Measurements from ENCODE around the gene CLIC3.

Gene CLIC3

GRCh38 chr9:136951541-136952320 lies 44.6 kb downstream of the CLIC3 start, which contains the start of gene LCN12:
Gene LCN12, plus strand, starts transcription at chr9:136952273. Its CDS starts 55 bp downstream, at chr9:136952328.
- no peak within 1 kb of the TSS for H2AFZ ChIP-seq (ENCODE audit: low read depth, low read length)
- no peaks in the 10 kb centered on the region for H3K9me3 ChIP-seq (ENCODE audit: insufficient read depth, low read length)
- H3K4me3 ChIP-seq (ENCODE audit: low read length), result no peak within 1 kb of the TSS
- TF ChIP-seq, protein P1, sequence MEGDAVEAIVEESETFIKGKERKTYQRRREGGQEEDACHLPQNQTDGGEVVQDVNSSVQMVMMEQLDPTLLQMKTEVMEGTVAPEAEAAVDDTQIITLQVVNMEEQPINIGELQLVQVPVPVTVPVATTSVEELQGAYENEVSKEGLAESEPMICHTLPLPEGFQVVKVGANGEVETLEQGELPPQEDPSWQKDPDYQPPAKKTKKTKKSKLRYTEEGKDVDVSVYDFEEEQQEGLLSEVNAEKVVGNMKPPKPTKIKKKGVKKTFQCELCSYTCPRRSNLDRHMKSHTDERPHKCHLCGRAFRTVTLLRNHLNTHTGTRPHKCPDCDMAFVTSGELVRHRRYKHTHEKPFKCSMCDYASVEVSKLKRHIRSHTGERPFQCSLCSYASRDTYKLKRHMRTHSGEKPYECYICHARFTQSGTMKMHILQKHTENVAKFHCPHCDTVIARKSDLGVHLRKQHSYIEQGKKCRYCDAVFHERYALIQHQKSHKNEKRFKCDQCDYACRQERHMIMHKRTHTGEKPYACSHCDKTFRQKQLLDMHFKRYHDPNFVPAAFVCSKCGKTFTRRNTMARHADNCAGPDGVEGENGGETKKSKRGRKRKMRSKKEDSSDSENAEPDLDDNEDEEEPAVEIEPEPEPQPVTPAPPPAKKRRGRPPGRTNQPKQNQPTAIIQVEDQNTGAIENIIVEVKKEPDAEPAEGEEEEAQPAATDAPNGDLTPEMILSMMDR (IDR thresholded peaks at IDR 0.05; ENCODE audit: low read depth, low read length), result no peak
- no peak for TF ChIP-seq EZH2phosphoT487 (IDR thresholded peaks at IDR 0.05; ENCODE audit: low read depth)
- H4K20me1 ChIP-seq (ENCODE audit: insufficient read depth, low read length), result no peaks in the 10 kb centered on the region
- no peaks in the 10 kb centered on the region; the same call in 1 of the 2 replicates for H3K27me3 ChIP-seq (ENCODE audit: low read depth, low read length)
- H3K4me1 ChIP-seq (ENCODE audit: low read length), result peaks cover 22% of the 10 kb centered on the region
- H3K27ac ChIP-seq (ENCODE audit: low read length), result no peak within 1 kb of the TSS
- H3K79me2 ChIP-seq (ENCODE audit: low read length), result no peaks in the 10 kb centered on the region
- no peak within 1 kb of the TSS for H3K4me2 ChIP-seq (ENCODE audit: low read length)
- H3K36me3 ChIP-seq (replicated peaks; ENCODE audit: low read depth, low read length), result no peaks in the 10 kb centered on the region
- H3K9ac ChIP-seq (ENCODE audit: low read length), result no peak within 1 kb of the TSS

- Histone ChIP-seq H3K9ac (ENCODE audit: low read length) (peak overlapping the region; percentile 83), H3K4me3 (ENCODE audit: low read length) (peak overlapping the region; percentile 87), H3K9me3 (ENCODE audit: insufficient read depth, low read length) (no peaks in the 10 kb centered on the region), H3K27ac (ENCODE audit: low read length) (no peak overlapping the region), H3K36me3 (replicated peaks; ENCODE audit: low read depth, low read length) (no peaks in the 10 kb centered on the region), H3K4me1 (ENCODE audit: low read length) (peaks cover 22% of the 10 kb centered on the region), H2AFZ (ENCODE audit: low read depth, low read length) (no peak overlapping the region), H3K4me2 (ENCODE audit: low read length) (peak overlapping the region; percentile 94), H4K20me1 (ENCODE audit: insufficient read depth, low read length) (no peaks in the 10 kb centered on the region), H3K27me3 (ENCODE audit: low read depth, low read length) (no peaks in the 10 kb centered on the region; the same call in 1 of the 2 replicates), H3K79me2 (ENCODE audit: low read length) (no peaks in the 10 kb centered on the region)
- no peak for TF ChIP-seq EZH2phosphoT487 (IDR thresholded peaks at IDR 0.05; ENCODE audit: low read depth)
- TF ChIP-seq, protein P1 (IDR thresholded peaks at IDR 0.05; ENCODE audit: low read depth, low read length), result no peak
Observed at GRCh38 chr9:136950656-136951276, 45.6 kb downstream of the CLIC3 start.

DNA sequence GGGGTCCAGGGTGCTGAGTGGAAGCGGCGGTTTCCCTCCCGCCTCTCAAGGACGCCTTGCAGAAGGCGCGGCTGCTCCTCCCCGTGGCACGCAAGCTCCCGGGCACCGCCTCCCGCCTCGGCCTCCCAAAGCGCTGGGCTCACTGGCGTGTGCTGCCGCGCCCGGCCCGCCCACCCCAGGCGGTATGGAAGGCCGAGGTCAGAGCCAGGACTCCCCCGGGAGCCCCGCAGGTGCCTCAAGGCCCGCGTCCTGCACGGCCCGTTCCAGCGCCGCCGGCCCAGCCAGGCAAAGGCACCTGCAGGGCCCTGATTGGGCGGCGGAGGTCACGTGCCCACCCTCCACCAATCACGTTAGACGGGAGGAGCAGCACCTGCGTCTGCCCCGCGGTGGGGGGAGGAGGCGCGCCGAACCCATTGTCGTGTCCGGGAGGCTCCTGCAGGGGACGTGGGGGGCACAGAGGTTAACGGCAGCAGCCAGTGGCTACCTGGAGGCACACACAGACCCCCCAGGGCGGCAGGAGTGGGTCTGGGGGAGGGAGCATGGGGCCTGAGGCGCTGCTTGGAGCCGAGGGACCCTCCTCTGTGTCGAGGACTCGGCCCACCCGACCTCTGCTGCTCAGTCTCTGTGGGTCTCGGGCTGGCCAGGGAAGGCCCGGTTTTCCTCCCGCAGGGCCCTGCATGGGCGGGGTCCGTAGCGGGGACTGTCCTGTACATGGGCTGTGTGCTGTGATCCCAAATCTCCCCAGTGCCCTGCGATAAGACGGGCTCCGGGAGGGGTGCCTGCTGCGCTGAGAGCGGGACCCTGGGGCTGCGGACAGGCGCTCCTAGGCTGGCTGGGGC lies 46.3 kb downstream of the CLIC3 start:
- no peaks in the 10 kb centered on the region for H3K79me2 ChIP-seq (ENCODE audit: low read length)
- peak overlapping the region; percentile 87 for H2AFZ ChIP-seq (ENCODE audit: low read depth, low read length)
- TF ChIP-seq, protein P1 (IDR thresholded peaks at IDR 0.05; ENCODE audit: low read depth, low read length), result peak; percentile 14; the same call in 1 of the 2 replicates
- TF ChIP-seq EZH2phosphoT487 (IDR thresholded peaks at IDR 0.05; ENCODE audit: low read depth), result no peak
- H3K4me3 ChIP-seq (ENCODE audit: low read length), result peak overlapping the region; percentile 87
- peak overlapping the region; percentile 83 for H3K9ac ChIP-seq (ENCODE audit: low read length)
- H3K27ac ChIP-seq (ENCODE audit: low read length), result peak overlapping the region; percentile 37
- no peaks in the 10 kb centered on the region for H3K36me3 ChIP-seq (replicated peaks; ENCODE audit: low read depth, low read length)
- peaks cover 24% of the 10 kb centered on the region for H3K4me1 ChIP-seq (ENCODE audit: low read length)
- no peaks in the 10 kb centered on the region; the same call in 1 of the 2 replicates for H3K27me3 ChIP-seq (ENCODE audit: low read depth, low read length)
- H3K9me3 ChIP-seq (ENCODE audit: insufficient read depth, low read length), result no peaks in the 10 kb centered on the region
- peak overlapping the region; percentile 94 for H3K4me2 ChIP-seq (ENCODE audit: low read length)
- H4K20me1 ChIP-seq (ENCODE audit: insufficient read depth, low read length), result no peaks in the 10 kb centered on the region
